T-cell (primary cell): ENCODE data around the gene AHRR. TPM values are rescaled to one million over a fixed set of nuclear protein-coding genes. Genes with fewer than 3 reads are reported as not detected.
"Not testable (repeated sequence)": the region's sequence is repeated elsewhere in the genome, so short reads cannot be mapped to it uniquely, and the experiment has no call there.

ENCODE experiments used
- ATAC-seq, 4 experiments: fragments of 200-7000 bp in 3 of 4; fragments of 150-1000 bp in 1 of 4; cut with Tn5 transposase; replicated peaks in 1 of 4; 1 replicate in 3 of 4; 2 replicates in 1 of 4; pipeline ENCODE4 v1.10.0; 2021; ENCODE audit warnings: moderate library complexity in 3 of 4, mild to moderate bottlenecking in 2 of 4, moderate number of reproducible peaks in 1 of 4
- CTCF ChIA-PET, 2 donors: fragments of 300-600 bp; sonication (Branson Sonifier 250); formaldehyde crosslinking; loops; one replicate each; lab custom pipeline; 2022; ENCODE audit warnings: antibody characterized with exemption in 2 of 2; lab: Charles Lee
- POLR2A ChIA-PET, 2 donors: fragments of 300-600 bp; sonication (Branson Sonifier 250); formaldehyde crosslinking; loops; one replicate each; lab custom pipeline; 2022; ENCODE audit warnings: antibody characterized with exemption in 2 of 2; lab: Charles Lee
- DNase-seq, 35 experiments: peaks; one replicate each; pipeline versions ENCODE4 v3.0.0 to v3.0.0-alpha.2; 2013 to 2023
- H3K27ac ChIP-seq: one replicate; pipeline ENCODE4 v1.5.1; 2013; ENCODE audit warnings: low read length
- H3K27me3 ChIP-seq, 2 experiments: replicated peaks in 1 of 2; 1 replicate in 1 of 2; 2 replicates in 1 of 2; pipeline versions ENCODE4 v1.6.1 to v1.7.0; 2013; ENCODE audit warnings: low read length in 1 of 2, mixed read lengths in 1 of 2; ENCODE audit not compliant: control insufficient read depth in 2 of 2, insufficient read depth in 2 of 2; ENCODE audit errors: extremely low read depth in 1 of 2
- H3K36me3 ChIP-seq, 2 donors: 1 replicate in 1 of 2; 2 replicates in 1 of 2; pipeline versions ENCODE4 v1.6.1 to v1.7.0; 2013; ENCODE audit warnings: low read length in 1 of 2; ENCODE audit not compliant: control insufficient read depth in 2 of 2, insufficient read depth in 1 of 2; ENCODE audit errors: extremely low read depth in 1 of 2
- H3K4me1 ChIP-seq, 2 experiments: 1 replicate in 1 of 2; 2 replicates in 1 of 2; pipeline versions ENCODE4 v1.6.1 to v1.7.0; 2013; ENCODE audit warnings: low read length in 2 of 2, mixed read lengths in 1 of 2; ENCODE audit not compliant: insufficient read depth in 2 of 2, control insufficient read depth in 1 of 2; ENCODE audit errors: extremely low read depth in 1 of 2
- H3K4me3 ChIP-seq, 2 donors: 1 replicate in 1 of 2; 2 replicates in 1 of 2; pipeline versions ENCODE4 v1.5.1 to v1.7.0; 2013; ENCODE audit warnings: mild to moderate bottlenecking in 2 of 2, low read length in 1 of 2, moderate library complexity in 1 of 2; ENCODE audit not compliant: control insufficient read depth in 1 of 2; ENCODE audit errors: extremely low read depth in 1 of 2
- H3K9me3 ChIP-seq: 2 replicates; pipeline ENCODE4 v1.7.0; 2013
- H3K27ac Mint-ChIP-seq, 2 donors: one replicate each; pipeline ENCODE4 v1.8.0; 2020 to 2021; ENCODE audit warnings: mild to moderate bottlenecking in 2 of 2, mixed read lengths in 2 of 2
- H3K27me3 Mint-ChIP-seq, 2 donors: one replicate each; pipeline ENCODE4 v1.8.0; 2021 to 2022; ENCODE audit warnings: mixed read lengths in 2 of 2
- H3K36me3 Mint-ChIP-seq: one replicate; pipeline ENCODE4 v1.8.0; 2021; ENCODE audit warnings: mixed read lengths
- H3K4me1 Mint-ChIP-seq, 3 donors: one replicate each; pipeline ENCODE4 v1.8.0; 2020 to 2022; ENCODE audit warnings: mixed read lengths in 3 of 3, mild to moderate bottlenecking in 1 of 3
- H3K4me3 Mint-ChIP-seq, 3 donors: one replicate each; pipeline ENCODE4 v1.8.0; 2020 to 2022; ENCODE audit warnings: mild to moderate bottlenecking in 3 of 3, mixed read lengths in 3 of 3, moderate library complexity in 3 of 3
- H3K9me3 Mint-ChIP-seq, 3 donors: one replicate each; pipeline ENCODE4 v1.8.0; 2020 to 2022; ENCODE audit warnings: mixed read lengths in 3 of 3
- WGBS: methylation state at CpG from one replicate; pipeline ENCODE4 v1.1.5; 2013; ENCODE audit warnings: missing lambda C conversion rate; ENCODE audit not compliant: insufficient coverage; 5-methylcytosine and 5-hydroxymethylcytosine counted together
- total RNA-seq, 35 experiments: library from RNA in 6 of 35; stranded (reverse) in 6 of 35; fragments of 120-200 nt in 1 of 35; gene quantifications; one replicate each; pipeline versions ENCODE4 v1.2.1 to v1.2.4 and lab custom pipeline; 2013 to 2026

The AHRR gene
- total RNA-seq, 5 donors from 2014 or later (not counting 1 experiment from before 2014, with no cell fraction given), result 0.55 to 13.5 (median 3.4) TPM

GRCh38 chr5:384576-384975, 63.1 kb downstream of the AHRR start:
- DNase-seq, H3K4me1 ChIP-seq, H3K27me3 Mint-ChIP-seq, H3K4me3 ChIP-seq, ATAC-seq, H3K36me3 ChIP-seq, H3K4me3 Mint-ChIP-seq, H3K27ac ChIP-seq, H3K9me3 ChIP-seq, CTCF ChIA-PET, H3K27ac Mint-ChIP-seq, H3K4me1 Mint-ChIP-seq, POLR2A ChIA-PET, H3K36me3 Mint-ChIP-seq: not testable (repeated sequence)
- H3K9me3 Mint-ChIP-seq, result peaks cover 9 to 25% (median 9%) of the 10 kb centered on the region in 3 donors
- WGBS, result 92% methylated on average over 4 of the region's 7 CpGs
- H3K27me3 ChIP-seq, result peaks cover 0 to 27% of the 10 kb centered on the region in 2 experiments

GRCh38 chr5:385321-385720, 63.8 kb downstream of the AHRR start:
- Histone ChIP-seq H3K27me3 (peaks cover 0 to 27% of the 10 kb centered on the region in 2 experiments), H3K4me1 (no peaks in the 10 kb centered on the region), H3K9me3 (no peaks in the 10 kb centered on the region), H3K4me3 (no peak overlapping the region), H3K36me3 (no peaks in the 10 kb centered on the region), H3K27ac (no peak overlapping the region)
- Mint-ChIP-seq H3K9me3 (peaks cover 9 to 25% (median 9%) of the 10 kb centered on the region in 3 donors), H3K27me3 (peaks cover 2 to 4% of the 10 kb centered on the region in 2 donors), H3K36me3 (peaks cover 8% of the 10 kb centered on the region), H3K4me1 (peaks cover 0 to 3% (median 3%) of the 10 kb centered on the region in 3 donors), H3K4me3 (no peak overlapping the region), H3K27ac (no peak overlapping the region)
- DNase-seq (no peak), ATAC-seq (no peak)
- ChIA-PET CTCF (no interaction called here), POLR2A (no interaction called here)
- WGBS, result no CpG with 5 or more reads among the region's 1 CpG

GRCh38 chr5:386432-387341, 65.2 kb downstream of the AHRR start:
- Mint-ChIP-seq H3K36me3 (peaks cover 8% of the 10 kb centered on the region), H3K9me3 (peaks cover 9 to 25% (median 9%) of the 10 kb centered on the region in 3 donors), H3K4me1 (peaks cover 3 to 12% (median 10%) of the 10 kb centered on the region in 3 donors), H3K27ac (no peak overlapping the region), H3K4me3 (no peak overlapping the region), H3K27me3 (peaks cover 2 to 4% of the 10 kb centered on the region in 2 donors)
- Histone ChIP-seq H3K27me3 (peaks cover 0 to 27% of the 10 kb centered on the region in 2 experiments), H3K36me3 (no peaks in the 10 kb centered on the region), H3K27ac (no peak overlapping the region), H3K4me3 (no peak overlapping the region), H3K9me3 (no peaks in the 10 kb centered on the region), H3K4me1 (no peaks in the 10 kb centered on the region)
- WGBS, result 90% methylated on average over 13 of the region's 18 CpGs
- DNase-seq, result peak in 1 of 35 experiments; percentile 2
- ChIA-PET POLR2A (no interaction called here), CTCF (no interaction called here)
- ATAC-seq, result no peak

- Mint-ChIP-seq H3K27ac (no peak overlapping the region), H3K4me3 (no peak overlapping the region), H3K27me3 (peaks cover 2 to 4% of the 10 kb centered on the region in 2 donors), H3K9me3 (peaks cover 9 to 16% (median 9%) of the 10 kb centered on the region in 3 donors), H3K4me1 (peaks cover 8 to 17% (median 16%) of the 10 kb centered on the region in 3 donors), H3K36me3 (peaks cover 8% of the 10 kb centered on the region)
- H3K36me3 ChIP-seq, result no peaks in the 10 kb centered on the region
- ChIA-PET CTCF (no interaction called here), POLR2A (no interaction called here)
- H3K27ac ChIP-seq, result no peak overlapping the region
- 97% methylated on average over 13 of the region's 18 CpGs for WGBS
- H3K9me3 ChIP-seq, result no peaks in the 10 kb centered on the region
- no peak for ATAC-seq
- no peak overlapping the region for H3K4me3 ChIP-seq
- no peak for DNase-seq
- H3K27me3 ChIP-seq, result peaks cover 0 to 27% of the 10 kb centered on the region in 2 experiments
- peaks cover 3 to 4% of the 10 kb centered on the region in 2 experiments for H3K4me1 ChIP-seq
Observed at GRCh38 chr5:387491-388265, 66.2 kb downstream of the AHRR start.

- peak overlapping the region in 1 of 2 donors; percentile 14 for H3K27ac Mint-ChIP-seq
- H3K4me1 ChIP-seq, result peaks cover 9 to 12% of the 10 kb centered on the region in 2 experiments
Observed at GRCh38 chr5:388266-389196, 67.0 kb downstream of the AHRR start.

More at GRCh38 chr5:388266-389196, 67.0 kb downstream of the AHRR start:
- POLR2A ChIA-PET, result no interaction called here
- Mint-ChIP-seq H3K27me3 (peaks cover 2 to 4% of the 10 kb centered on the region in 2 donors), H3K9me3 (peaks cover 9 to 16% (median 9%) of the 10 kb centered on the region in 3 donors), H3K36me3 (peaks cover 8% of the 10 kb centered on the region), H3K4me1 (peaks cover 16 to 25% (median 24%) of the 10 kb centered on the region in 3 donors), H3K4me3 (no peak overlapping the region)
- CTCF ChIA-PET, result no interaction called here
- Histone ChIP-seq H3K9me3 (no peaks in the 10 kb centered on the region), H3K27ac (no peak overlapping the region), H3K27me3 (peaks cover 0 to 27% of the 10 kb centered on the region in 2 experiments), H3K4me3 (no peak overlapping the region), H3K36me3 (no peaks in the 10 kb centered on the region)
- peak in 1 of 35 experiments; percentile 3 for DNase-seq
- no peak for ATAC-seq
- WGBS, result 86% methylated on average over 28 of the region's 34 CpGs
